ENCODE data around the gene RNASE4. TPM values are rescaled to one million over a fixed set of nuclear protein-coding genes. Genes with fewer than 3 reads are reported as not detected.

Gene RNASE4
- total and polyA plus RNA-seq, 2 donors (not counting 3 experiments of a cell fraction or from before 2014, with no cell fraction given): 6.9 to 27.4 TPM

- no TSS peak for BruUV-seq (replicated peaks)
- Histone ChIP-seq H3K4me3 (replicated peaks in 1 of 3; ENCODE audit: insufficient read depth in 1 of 3, low read depth in 1 of 3, low read length in 3 of 3) (no peak overlapping the region), H4K20me1 (replicated peaks; ENCODE audit: control insufficient read depth, extremely low read depth, insufficient read depth, low read length) (no peaks in the 10 kb centered on the region), H3K4me2 (ENCODE audit: insufficient read depth, low read length) (no peak overlapping the region), H3K9me1 (replicated peaks; ENCODE audit: control insufficient read depth, extremely low read depth, insufficient read depth, low read length) (no peaks in the 10 kb centered on the region), H3K4me1 (ENCODE audit: control insufficient read depth, extremely low read depth, insufficient read depth, low read length) (peaks cover 7% of the 10 kb centered on the region), H2AFZ (ENCODE audit: low read depth, low read length) (no peak overlapping the region), H3K79me2 (ENCODE audit: control insufficient read depth, insufficient read depth, low read length) (no peaks in the 10 kb centered on the region), H3K36me3 (ENCODE audit: control insufficient read depth in 2 of 2, extremely low read depth in 1 of 2, insufficient read depth in 2 of 2, low read length in 2 of 2) (no peaks in the 10 kb centered on the region), H3K9ac (replicated peaks; ENCODE audit: extremely low read depth, insufficient read depth, low read length) (no peak overlapping the region), H3K27ac (ENCODE audit: insufficient read depth, low read depth, low read length) (no peak overlapping the region), H3K27me3 (ENCODE audit: control insufficient read depth in 2 of 2, insufficient read depth in 2 of 2, low read length in 2 of 2) (no peaks in the 10 kb centered on the region), H3K9me3 (replicated peaks; ENCODE audit: control insufficient read depth, insufficient read depth, low read length) (no peaks in the 10 kb centered on the region)
- FAIRE-seq (no peak), DNase-seq (ENCODE audit: low read depth, low spot score) (no peak)
- ChIA-PET CTCF (interaction anchor here (0.9 to 3.2 kb wide), 5 partner anchors 23 to 164 kb away, joined by 3 to 34 read pairs (median 18); no protein-coding TSS in a partner anchor), POLR2A (no interaction called here)
- TF ChIP-seq MYC (IDR thresholded peaks at IDR 0.05; ENCODE audit: low read depth, low read length): no peak
- no peak for TF ChIP-seq CTCF (IDR thresholded peaks at IDR 0.05; ENCODE audit: extremely low read depth in 1 of 2, insufficient read depth in 1 of 2, low read depth in 1 of 2, low read length in 2 of 2)
- TF ChIP-seq, protein P1, sequence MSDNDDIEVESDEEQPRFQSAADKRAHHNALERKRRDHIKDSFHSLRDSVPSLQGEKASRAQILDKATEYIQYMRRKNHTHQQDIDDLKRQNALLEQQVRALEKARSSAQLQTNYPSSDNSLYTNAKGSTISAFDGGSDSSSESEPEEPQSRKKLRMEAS (IDR thresholded peaks at IDR 0.05; ENCODE audit: insufficient read depth, insufficient read length): no peak
- no peak for TF ChIP-seq POLR2A (IDR thresholded peaks at IDR 0.05; ENCODE audit: low read depth, low read length)
- no peak for TF ChIP-seq FOS (IDR thresholded peaks at IDR 0.05; ENCODE audit: borderline replicate concordance, insufficient read depth, low read length)
- no peak for TF ChIP-seq EZH2 (IDR thresholded peaks at IDR 0.05; ENCODE audit: borderline replicate concordance, low read depth, low read length, severe bottlenecking)
- no peak for TF ChIP-seq JUN (IDR thresholded peaks at IDR 0.05; ENCODE audit: borderline replicate concordance, insufficient read depth, insufficient read length, low read depth)
- dilution Hi-C loops (cut with MboI; ENCODE audit: extremely low pct_ligation_motif_present, low sequenced_read_pairs): no loop called here
- intact Hi-C loops (cut with micrococcal nuclease): loop anchor here (10.0 kb wide), 1 partner anchor 157 kb away; no protein-coding TSS in a partner anchor
These were observed 7.9 kb downstream of the RNASE4 start for GRCh38 chr14:20692116-20692751.
